Liver (tissue), 3 donors: ENCODE data around the gene SYK.

Source experiments
- ATF3 ChIP-seq: IDR thresholded peaks from 2 replicates; pipeline ENCODE4 v1.6.1; 2016; ENCODE audit warnings: antibody characterized with exemption
- CTCF ChIP-seq: fragments of 150-350 bp; IDR thresholded peaks from 2 replicates; pipeline ENCODE4 v1.5.1; 2017; ENCODE audit warnings: improper control_type of control experiment, low read depth, low read length; ENCODE audit not compliant: missing input control
- FOXA2 ChIP-seq: IDR thresholded peaks from 2 replicates; pipeline ENCODE4 v1.6.1; 2016; ENCODE audit warnings: antibody characterized with exemption
- MAX ChIP-seq: IDR thresholded peaks from 2 replicates; pipeline ENCODE4 v1.6.1; 2016; ENCODE audit warnings: antibody characterized with exemption
- RAD21 ChIP-seq, 2 donors: IDR thresholded peaks; 2 replicates each; pipeline ENCODE4 v1.6.1; 2016; ENCODE audit warnings: antibody characterized with exemption in 2 of 2, mild to moderate bottlenecking in 2 of 2
- RXRA ChIP-seq, 2 donors: IDR thresholded peaks; 2 replicates each; pipeline ENCODE4 v1.6.1; 2017 to 2018; ENCODE audit warnings: antibody characterized with exemption in 2 of 2, mild to moderate bottlenecking in 1 of 2
- TAF1 ChIP-seq: conservative IDR thresholded peaks from 2 replicates; pipeline ENCODE4 v1.6.1; 2016; ENCODE audit warnings: antibody characterized with exemption, mild to moderate bottlenecking
- ZBTB33 ChIP-seq: IDR thresholded peaks from 2 replicates; pipeline ENCODE4 v1.6.1; 2016; ENCODE audit warnings: antibody characterized with exemption
- donor health status: healthy.
- donor health status: healthy.

- TF ChIP-seq ZBTB33 (no peak), CTCF (no peak), RAD21 (IDR thresholded peaks at IDR 0.05) (no peak), TAF1 (no peak), ATF3 (no peak), RXRA (IDR thresholded peaks at IDR 0.05) (no peak), FOXA2 (no peak), MAX (no peak)
Measured at GRCh38 chr9:90767523-90768100, 34.0 kb upstream of the SYK start.
